Measurements from ENCODE around the gene LRRC9.
"Not testable (repeated sequence)": the region's sequence is repeated elsewhere in the genome, so short reads cannot be mapped to it uniquely, and the experiment has no call there.

LRRC9 gene

GRCh38 chr14:59919570-59920377 is at the start of gene LRRC9:
LRRC9 (plus strand) TSS chr14:59920144.
- no peak for DNase-seq (ENCODE audit: low spot score)

GRCh38 chr14:59870277-59871165 is 49.4 kb upstream of the LRRC9 start, which contains the start of gene RTN1:
RTN1 (minus strand) TSS chr14:59870776; CDS start chr14:59870630, 146 bp downstream.
- DNase-seq (ENCODE audit: low spot score), result peak; percentile 15

GRCh38 chr14:59871166-59871495 is 48.8 kb upstream of the LRRC9 start:
- no peak for DNase-seq (ENCODE audit: low spot score)

GRCh38 chr14:59882957-59883356 is 37.0 kb upstream of the LRRC9 start:
- no peak for DNase-seq (ENCODE audit: low spot score)

- DNase-seq (ENCODE audit: low spot score), result no peak
These were observed 29.3 kb upstream of the LRRC9 start for GRCh38 chr14:59890676-59891075.

- DNase-seq (ENCODE audit: low spot score), result no peak
These were observed 24.2 kb upstream of the LRRC9 start for GRCh38 chr14:59895721-59896120.

- no peak for DNase-seq (ENCODE audit: low spot score)
These were observed 22.1 kb upstream of the LRRC9 start for GRCh38 chr14:59897757-59898383.

GRCh38 chr14:59900556-59900955 is 19.4 kb upstream of the LRRC9 start:
- DNase-seq (ENCODE audit: low spot score), result no peak

- no peak for DNase-seq (ENCODE audit: low spot score)
These were observed 15.8 kb upstream of the LRRC9 start for GRCh38 chr14:59904184-59904583.

GRCh38 chr14:59905188-59905587 is 14.8 kb upstream of the LRRC9 start:
- DNase-seq (ENCODE audit: low spot score), result no peak

GRCh38 chr14:59912443-59912842 is 7.5 kb upstream of the LRRC9 start:
- no peak for DNase-seq (ENCODE audit: low spot score)

- no peak for DNase-seq (ENCODE audit: low spot score)
These were observed 6.8 kb upstream of the LRRC9 start for GRCh38 chr14:59913187-59913586.

- DNase-seq (ENCODE audit: low spot score), result peak; percentile 28
These were observed 947 bp upstream of the LRRC9 start for GRCh38 chr14:59918824-59919569.

GRCh38 chr14:59920378-59920683 is 387 bp downstream of the LRRC9 start:
- no peak for DNase-seq (ENCODE audit: low spot score)

- no peak for DNase-seq (ENCODE audit: low spot score)
These were observed 5.9 kb downstream of the LRRC9 start for GRCh38 chr14:59925797-59926196.

- no peak for DNase-seq (ENCODE audit: low spot score)
These were observed 6.6 kb downstream of the LRRC9 start for GRCh38 chr14:59926534-59926933.

GRCh38 chr14:59931237-59931636 is 11.3 kb downstream of the LRRC9 start:
- DNase-seq (ENCODE audit: low spot score), result no peak

- no peak for DNase-seq (ENCODE audit: low spot score)
These were observed 16.2 kb downstream of the LRRC9 start for GRCh38 chr14:59936145-59936544.

GRCh38 chr14:59939828-59940227 is 19.9 kb downstream of the LRRC9 start:
- DNase-seq (ENCODE audit: low spot score), result no peak

GRCh38 chr14:59942296-59942862 is 22.4 kb downstream of the LRRC9 start:
- not testable (repeated sequence) for DNase-seq (ENCODE audit: low spot score)

GRCh38 chr14:59944909-59945308 is 25.0 kb downstream of the LRRC9 start:
- DNase-seq (ENCODE audit: low spot score), result no peak

- not testable (repeated sequence) for DNase-seq (ENCODE audit: low spot score)
These were observed 32.2 kb downstream of the LRRC9 start for GRCh38 chr14:59952141-59952540.

Data from LoVo (cell line).